ENCODE measurements around the gene SFTPD. TPM values are rescaled to one million over a fixed set of nuclear protein-coding genes. Genes with fewer than 3 reads are reported as not detected.
"Not testable (repeated sequence)": the region's sequence is repeated elsewhere in the genome, so short reads cannot be mapped to it uniquely, and the experiment has no call there.

SFTPD gene
- total RNA-seq (not detected in 2 replicates), polyA plus RNA-seq (not detected in 2 replicates), polyA minus RNA-seq (ENCODE audit: low replicate concordance) (not detected in 2 replicates)
- polyA plus RNA-seq (2012): not detected in 2 replicates

DNA sequence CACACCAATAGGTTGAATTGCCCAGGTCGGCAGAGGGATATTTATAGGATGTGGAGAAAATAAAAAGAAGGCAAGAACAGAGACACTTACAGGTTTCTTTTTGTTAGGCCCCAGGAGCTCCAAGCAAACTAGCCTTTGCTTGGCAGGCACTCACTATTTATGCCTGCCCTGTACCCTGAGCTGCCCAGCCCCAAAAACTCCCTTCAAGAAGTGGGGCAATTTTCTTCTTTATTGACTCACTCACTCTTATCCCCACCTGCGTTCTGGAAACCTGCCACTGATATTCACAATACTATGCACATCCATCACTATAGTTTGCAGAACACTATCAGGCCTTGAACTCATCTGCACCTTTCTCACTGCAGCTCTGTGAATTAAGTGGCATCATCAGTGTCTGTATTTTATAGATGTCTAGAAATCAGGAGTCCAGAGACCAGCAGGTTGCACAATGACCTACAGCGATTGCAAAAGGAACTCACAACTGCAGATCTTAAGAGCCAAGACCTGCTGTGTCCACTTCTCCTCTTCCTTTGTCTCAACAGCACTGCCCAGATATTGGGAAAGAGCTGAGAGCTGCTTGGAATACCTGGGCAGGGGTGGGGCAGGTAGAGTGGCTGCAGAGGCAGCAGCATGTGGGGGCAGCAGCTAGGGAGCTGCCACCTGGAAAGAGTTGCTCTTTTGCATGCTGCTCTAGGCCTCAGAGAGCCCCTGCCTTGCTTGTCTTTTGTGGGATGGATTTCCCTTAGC is at the start of gene SFTPD:
SFTPD (minus strand) TSS at position 130 of the 747 bp plus-strand sequence. CDS start 2,446 bp downstream, outside the sequence.
- no peak for DNase-seq (ENCODE audit: low read depth in 2 of 2)

GRCh38 chr10:79995979-79996634 is 47.2 kb upstream of the SFTPD start:
- no peak overlapping the region for H3K4me3 ChIP-seq (replicated peaks in 1 of 4; ENCODE audit: control extremely low read depth in 1 of 4, insufficient read depth in 1 of 4, low read depth in 3 of 4, low read length in 4 of 4)
- no peak overlapping the region for H3K4me2 ChIP-seq (ENCODE audit: extremely low read depth, insufficient read depth, low read length)
- no peak overlapping the region for H3K27ac ChIP-seq (ENCODE audit: insufficient read depth, low read length)
- H3K36me3 ChIP-seq (ENCODE audit: control insufficient read depth, insufficient read depth, low read length): no peaks in the 10 kb centered on the region
- TF ChIP-seq EZH2 (IDR thresholded peaks at IDR 0.05; ENCODE audit: low read length, missing control alignments) (no peak), CTCF (conservative IDR thresholded peaks at IDR 0.05 in 1 of 2, IDR thresholded peaks at IDR 0.05 in 1 of 2; ENCODE audit: low read depth in 1 of 2, low read length in 2 of 2) (no peak)
- H3K9me3 ChIP-seq (ENCODE audit: control insufficient read depth, insufficient read depth, low read depth, low read length): no peaks in the 10 kb centered on the region
- H3K79me2 ChIP-seq (ENCODE audit: control insufficient read depth, insufficient read depth, low read length): no peaks in the 10 kb centered on the region
- H3K4me1 ChIP-seq (ENCODE audit: control insufficient read depth, extremely low read depth, insufficient read depth, low read length): no peaks in the 10 kb centered on the region
- no peak overlapping the region for H2AFZ ChIP-seq (ENCODE audit: low read length)
- no peaks in the 10 kb centered on the region for H4K20me1 ChIP-seq (ENCODE audit: control insufficient read depth, extremely low read depth, insufficient read depth, low read length)
- no peak for DNase-seq (ENCODE audit: low read depth in 2 of 2)
- no peak overlapping the region for H3K9ac ChIP-seq (ENCODE audit: insufficient read depth, low read length)
- peaks cover 5% of the 10 kb centered on the region for H3K27me3 ChIP-seq (ENCODE audit: control insufficient read depth, insufficient read depth, low read length)

More for the DNA sequence above, at the start of gene SFTPD:
- H3K4me2 ChIP-seq (ENCODE audit: extremely low read depth, insufficient read depth, low read length): no peak within 1 kb of the TSS
- H3K36me3 ChIP-seq (ENCODE audit: control insufficient read depth, insufficient read depth, low read length): no peaks in the 10 kb centered on the region
- H3K4me3 ChIP-seq (replicated peaks in 1 of 4; ENCODE audit: control extremely low read depth in 1 of 4, insufficient read depth in 1 of 4, low read depth in 3 of 4, low read length in 4 of 4): no peak within 1 kb of the TSS
- H3K4me1 ChIP-seq (ENCODE audit: control insufficient read depth, extremely low read depth, insufficient read depth, low read length): no peaks in the 10 kb centered on the region
- no peaks in the 10 kb centered on the region for H3K79me2 ChIP-seq (ENCODE audit: control insufficient read depth, insufficient read depth, low read length)
- H3K9me3 ChIP-seq (ENCODE audit: control insufficient read depth, insufficient read depth, low read depth, low read length): no peaks in the 10 kb centered on the region
- H3K27me3 ChIP-seq (ENCODE audit: control insufficient read depth, insufficient read depth, low read length): peaks cover 6% of the 10 kb centered on the region
- no peak within 1 kb of the TSS for H2AFZ ChIP-seq (ENCODE audit: low read length)
- H3K9ac ChIP-seq (ENCODE audit: insufficient read depth, low read length): no peak within 1 kb of the TSS
- TF ChIP-seq EZH2 (IDR thresholded peaks at IDR 0.05; ENCODE audit: low read length, missing control alignments): no peak
- no peak for TF ChIP-seq CTCF (conservative IDR thresholded peaks at IDR 0.05 in 1 of 2, IDR thresholded peaks at IDR 0.05 in 1 of 2; ENCODE audit: low read depth in 1 of 2, low read length in 2 of 2)
- H3K27ac ChIP-seq (ENCODE audit: insufficient read depth, low read length): no peak within 1 kb of the TSS
- no peaks in the 10 kb centered on the region for H4K20me1 ChIP-seq (ENCODE audit: control insufficient read depth, extremely low read depth, insufficient read depth, low read length)

GRCh38 chr10:79994556-79994955 is 45.7 kb upstream of the SFTPD start:
- no peak overlapping the region for H3K4me2 ChIP-seq (ENCODE audit: extremely low read depth, insufficient read depth, low read length)
- no peak for DNase-seq (ENCODE audit: low read depth in 2 of 2)

DNA sequence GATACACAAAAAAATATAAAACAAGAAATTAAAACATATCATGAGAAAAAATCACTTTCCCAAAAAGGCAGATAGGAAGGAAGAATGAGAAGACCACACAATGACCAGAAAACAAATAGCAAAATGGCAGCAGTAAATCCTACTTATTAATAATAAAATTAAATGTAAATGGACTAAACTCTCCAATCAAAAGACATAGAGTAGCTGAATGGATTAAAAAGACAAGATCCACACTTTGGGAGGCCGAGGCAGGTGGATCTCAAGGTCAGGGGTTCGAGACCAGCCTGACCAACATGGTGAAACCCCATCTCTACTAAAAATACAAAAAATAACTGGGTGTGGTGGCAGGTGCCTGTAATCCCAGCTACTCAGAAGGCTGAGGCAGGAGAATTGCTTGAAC is 39.3 kb upstream of the SFTPD start:
- H3K4me2 ChIP-seq (ENCODE audit: extremely low read depth, insufficient read depth, low read length); H3K27ac ChIP-seq (ENCODE audit: insufficient read depth, low read length); H3K36me3 ChIP-seq (ENCODE audit: control insufficient read depth, insufficient read depth, low read length); H2AFZ ChIP-seq (ENCODE audit: low read length); H3K4me1 ChIP-seq (ENCODE audit: control insufficient read depth, extremely low read depth, insufficient read depth, low read length); H3K79me2 ChIP-seq (ENCODE audit: control insufficient read depth, insufficient read depth, low read length); H3K9me3 ChIP-seq (ENCODE audit: control insufficient read depth, insufficient read depth, low read depth, low read length); H3K9ac ChIP-seq (ENCODE audit: insufficient read depth, low read length); H3K27me3 ChIP-seq (ENCODE audit: control insufficient read depth, insufficient read depth, low read length); H4K20me1 ChIP-seq (ENCODE audit: control insufficient read depth, extremely low read depth, insufficient read depth, low read length); H3K4me3 ChIP-seq (replicated peaks in 1 of 4; ENCODE audit: control extremely low read depth in 1 of 4, insufficient read depth in 1 of 4, low read depth in 3 of 4, low read length in 4 of 4); DNase-seq (ENCODE audit: low read depth in 2 of 2): not testable (repeated sequence)

More at GRCh38 chr10:79994556-79994955, 45.7 kb upstream of the SFTPD start:
- Histone ChIP-seq H3K27me3 (ENCODE audit: control insufficient read depth, insufficient read depth, low read length) (peaks cover 5% of the 10 kb centered on the region), H3K4me3 (replicated peaks in 1 of 4; ENCODE audit: control extremely low read depth in 1 of 4, insufficient read depth in 1 of 4, low read depth in 3 of 4, low read length in 4 of 4) (no peak overlapping the region), H3K9me3 (ENCODE audit: control insufficient read depth, insufficient read depth, low read depth, low read length) (no peaks in the 10 kb centered on the region), H3K9ac (ENCODE audit: insufficient read depth, low read length) (no peak overlapping the region), H3K79me2 (ENCODE audit: control insufficient read depth, insufficient read depth, low read length) (no peaks in the 10 kb centered on the region), H3K36me3 (ENCODE audit: control insufficient read depth, insufficient read depth, low read length) (no peaks in the 10 kb centered on the region), H2AFZ (ENCODE audit: low read length) (no peak overlapping the region), H4K20me1 (ENCODE audit: control insufficient read depth, extremely low read depth, insufficient read depth, low read length) (no peaks in the 10 kb centered on the region), H3K4me1 (ENCODE audit: control insufficient read depth, extremely low read depth, insufficient read depth, low read length) (no peaks in the 10 kb centered on the region), H3K27ac (ENCODE audit: insufficient read depth, low read length) (no peak overlapping the region)
- no peak for TF ChIP-seq EZH2 (IDR thresholded peaks at IDR 0.05; ENCODE audit: low read length, missing control alignments)
- no peak for TF ChIP-seq CTCF (conservative IDR thresholded peaks at IDR 0.05 in 1 of 2, IDR thresholded peaks at IDR 0.05 in 1 of 2; ENCODE audit: low read depth in 1 of 2, low read length in 2 of 2)

Data from fibroblast of lung (primary cell).